Loucy (cell line): ENCODE data around the gene CAMK1D.

Source experiments
- H2AFZ ChIP-seq: fragments of 200-600 bp; sonication (generic); 2 replicates; pipeline ENCODE4 v1.6.0; 2016; ENCODE audit warnings: antibody characterized with exemption, mild to moderate bottlenecking, low read length, moderate library complexity
- H3F3A ChIP-seq: fragments of 200-600 bp; 2 replicates; pipeline ENCODE4 v1.6.0; 2016; ENCODE audit warnings: antibody characterized with exemption, low read depth, mild to moderate bottlenecking
- H3K27me3 ChIP-seq: fragments of 200-600 bp; sonication (generic); 2 replicates; pipeline ENCODE4 v1.6.1; 2014; ENCODE audit warnings: low read length, mild to moderate bottlenecking; ENCODE audit not compliant: insufficient read depth, poor library complexity, severe bottlenecking
- H3K36me3 ChIP-seq: fragments of 200-600 bp; sonication (generic); 2 replicates; pipeline ENCODE4 v1.6.1; 2016; ENCODE audit warnings: low read length; ENCODE audit not compliant: insufficient read depth
- H3K4me1 ChIP-seq: fragments of 200-600 bp; sonication (generic); 2 replicates; pipeline ENCODE4 v1.5.1; 2014; ENCODE audit warnings: low read length, mild to moderate bottlenecking; ENCODE audit not compliant: insufficient read depth, poor library complexity, severe bottlenecking
- H3K4me2 ChIP-seq: fragments of 200-600 bp; sonication (generic); 2 replicates; pipeline ENCODE4 v1.6.0; 2014; ENCODE audit warnings: antibody characterized with exemption, low read length, low read depth, mild to moderate bottlenecking; ENCODE audit not compliant: poor library complexity, severe bottlenecking
- H3K4me3 ChIP-seq: fragments of 200-600 bp; sonication (generic); 2 replicates; pipeline ENCODE4 v1.5.1; 2014; ENCODE audit warnings: low read length, mild to moderate bottlenecking, mixed read lengths; ENCODE audit not compliant: poor library complexity, severe bottlenecking
- H3K79me2 ChIP-seq: fragments of 200-600 bp; sonication (generic); 2 replicates; pipeline ENCODE4 v1.6.1; 2014; ENCODE audit warnings: low read length; ENCODE audit not compliant: insufficient read depth
- H3K9ac ChIP-seq: fragments of 200-600 bp; sonication (generic); 2 replicates; pipeline ENCODE4 v1.6.0; 2014; ENCODE audit warnings: mild to moderate bottlenecking, low read depth, low read length, moderate library complexity; ENCODE audit not compliant: poor library complexity, severe bottlenecking
- H3K9me2 ChIP-seq: fragments of 200-600 bp; sonication (generic); replicated peaks from 2 replicates; pipeline ENCODE4 v1.6.1; 2016; ENCODE audit warnings: low read depth, low read length, mixed read lengths
- H3K9me3 ChIP-seq: fragments of 200-600 bp; sonication (generic); 2 replicates; pipeline ENCODE4 v1.6.1; 2014; ENCODE audit warnings: mild to moderate bottlenecking, antibody characterized with exemption, low read length, low read depth; ENCODE audit not compliant: insufficient read depth
- H4K20me1 ChIP-seq: fragments of 200-600 bp; sonication (generic); 2 replicates; pipeline ENCODE4 v1.6.0; 2014; ENCODE audit warnings: antibody characterized with exemption, low read length, mild to moderate bottlenecking; ENCODE audit not compliant: insufficient read depth, poor library complexity, severe bottlenecking
- EZH2phosphoT487 ChIP-seq: fragments of 200-600 bp; IDR thresholded peaks from 2 replicates; pipeline ENCODE4 v1.6.1; 2018; ENCODE audit warnings: antibody characterized with exemption, mild to moderate bottlenecking, moderate library complexity, borderline replicate concordance
- TF ChIP-seq, protein P1 (sequence below): fragments of 200-600 bp; sonication (generic); conservative IDR thresholded peaks from 2 replicates; pipeline ENCODE4 v1.5.1; 2014; ENCODE audit warnings: mild to moderate bottlenecking, antibody characterized with exemption, low read length

The CAMK1D gene

DNA sequence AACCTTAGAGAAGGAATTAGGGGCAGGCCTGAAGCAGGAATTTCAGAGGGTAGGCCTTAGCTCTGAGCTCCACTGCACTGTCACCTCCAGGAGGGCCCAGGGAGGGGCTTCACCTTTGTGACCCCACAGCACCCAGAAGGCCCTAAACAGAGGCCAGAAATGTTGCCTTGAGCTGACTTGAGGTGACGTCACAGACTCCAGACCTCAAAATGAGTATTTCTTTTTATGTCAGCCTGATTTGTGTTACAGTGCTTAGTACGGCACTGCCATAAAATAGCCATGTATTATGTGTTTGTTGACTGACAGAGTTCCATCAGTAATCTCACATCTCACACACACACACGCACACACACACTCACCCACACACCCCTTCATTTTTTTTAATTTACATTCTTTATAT lies 440.9 kb downstream of the CAMK1D start:
- Histone ChIP-seq H3K4me1 (no peaks in the 10 kb centered on the region), H2AFZ (no peak overlapping the region), H3F3A (no peaks in the 10 kb centered on the region), H3K36me3 (0 out of 2 replicates have a peak, but pooled peaks cover 3% of the 10 kb centered on the region), H3K79me2 (no peaks in the 10 kb centered on the region), H3K9me3 (peaks cover 3% of the 10 kb centered on the region; the same call in 1 of the 2 replicates), H3K9ac (no peak overlapping the region), H3K27me3 (no peaks in the 10 kb centered on the region), H3K9me2 (no peaks in the 10 kb centered on the region), H3K4me3 (no peak overlapping the region), H3K4me2 (no peak overlapping the region), H4K20me1 (no peaks in the 10 kb centered on the region)
- no peak for TF ChIP-seq EZH2phosphoT487
- TF ChIP-seq, protein P1, sequence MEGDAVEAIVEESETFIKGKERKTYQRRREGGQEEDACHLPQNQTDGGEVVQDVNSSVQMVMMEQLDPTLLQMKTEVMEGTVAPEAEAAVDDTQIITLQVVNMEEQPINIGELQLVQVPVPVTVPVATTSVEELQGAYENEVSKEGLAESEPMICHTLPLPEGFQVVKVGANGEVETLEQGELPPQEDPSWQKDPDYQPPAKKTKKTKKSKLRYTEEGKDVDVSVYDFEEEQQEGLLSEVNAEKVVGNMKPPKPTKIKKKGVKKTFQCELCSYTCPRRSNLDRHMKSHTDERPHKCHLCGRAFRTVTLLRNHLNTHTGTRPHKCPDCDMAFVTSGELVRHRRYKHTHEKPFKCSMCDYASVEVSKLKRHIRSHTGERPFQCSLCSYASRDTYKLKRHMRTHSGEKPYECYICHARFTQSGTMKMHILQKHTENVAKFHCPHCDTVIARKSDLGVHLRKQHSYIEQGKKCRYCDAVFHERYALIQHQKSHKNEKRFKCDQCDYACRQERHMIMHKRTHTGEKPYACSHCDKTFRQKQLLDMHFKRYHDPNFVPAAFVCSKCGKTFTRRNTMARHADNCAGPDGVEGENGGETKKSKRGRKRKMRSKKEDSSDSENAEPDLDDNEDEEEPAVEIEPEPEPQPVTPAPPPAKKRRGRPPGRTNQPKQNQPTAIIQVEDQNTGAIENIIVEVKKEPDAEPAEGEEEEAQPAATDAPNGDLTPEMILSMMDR, result no peak

DNA sequence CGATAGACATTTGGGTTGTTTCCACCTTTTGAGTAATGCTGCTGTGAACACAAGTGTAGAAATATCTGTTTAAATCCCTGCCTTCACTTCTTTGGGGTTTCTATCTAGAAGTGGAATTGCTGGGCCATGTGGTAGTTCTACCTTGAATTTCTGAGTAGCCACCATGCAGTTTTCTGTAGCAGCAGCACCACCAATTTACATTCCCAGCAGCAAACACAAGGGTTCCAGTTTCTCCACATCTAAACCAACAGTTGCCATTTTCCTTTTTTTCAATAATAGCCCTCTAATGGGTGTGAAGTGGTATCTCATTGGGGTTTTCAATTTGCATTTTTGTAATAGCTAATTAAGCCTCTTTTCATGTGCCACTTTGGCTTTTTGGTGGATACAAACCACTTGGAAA lies 442.4 kb downstream of the CAMK1D start:
- Histone ChIP-seq H3K9me2 (no peaks in the 10 kb centered on the region), H3K4me3 (no peak overlapping the region), H3K79me2 (no peaks in the 10 kb centered on the region), H3K27me3 (no peaks in the 10 kb centered on the region), H2AFZ (no peak overlapping the region), H4K20me1 (no peaks in the 10 kb centered on the region), H3K36me3 (0 out of 2 replicates have a peak, but pooled peaks cover 3% of the 10 kb centered on the region), H3K9me3 (peaks cover 3% of the 10 kb centered on the region; the same call in 1 of the 2 replicates), H3K4me2 (no peak overlapping the region), H3K9ac (no peak overlapping the region), H3K4me1 (no peaks in the 10 kb centered on the region), H3F3A (no peaks in the 10 kb centered on the region)
- no peak for TF ChIP-seq EZH2phosphoT487
- TF ChIP-seq, protein P1, result no peak

DNA sequence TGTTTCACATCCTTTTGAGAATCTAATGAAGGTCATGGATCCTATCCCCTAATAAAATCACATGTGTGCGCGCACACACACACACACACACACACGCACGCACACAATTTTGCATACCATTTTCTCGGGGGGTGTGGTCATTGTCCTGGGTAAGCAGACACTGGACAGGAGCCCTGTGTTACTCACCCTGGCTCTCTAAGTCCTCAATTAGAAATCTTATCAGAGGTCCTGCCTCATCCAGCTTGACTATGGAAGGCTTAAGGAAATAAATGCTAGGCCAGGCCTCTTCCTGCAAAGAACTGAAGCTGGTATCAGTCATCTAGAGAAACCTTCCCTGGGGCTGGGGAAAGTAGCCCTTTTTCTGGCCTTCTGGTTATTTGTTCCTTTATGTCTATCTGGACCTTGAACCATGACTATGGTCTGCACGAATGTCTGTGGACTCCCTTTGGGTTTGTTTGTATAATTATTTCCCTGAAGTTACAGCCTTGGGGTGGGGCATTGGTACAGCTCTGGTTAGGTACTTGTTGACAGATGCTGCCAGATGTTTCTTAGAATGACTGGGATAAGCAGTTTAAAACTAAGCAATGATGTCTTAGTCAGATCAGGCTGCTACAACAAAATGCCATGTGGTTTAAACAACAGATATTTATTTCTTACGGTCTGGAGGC lies 443.7 kb downstream of the CAMK1D start:
- no peak overlapping the region for H3K4me2 ChIP-seq
- no peaks in the 10 kb centered on the region for H3F3A ChIP-seq
- no peak overlapping the region for H2AFZ ChIP-seq
- no peaks in the 10 kb centered on the region for H3K9me2 ChIP-seq
- no peaks in the 10 kb centered on the region for H3K4me1 ChIP-seq
- H3K27me3 ChIP-seq, result no peaks in the 10 kb centered on the region
- TF ChIP-seq EZH2phosphoT487, result no peak
- TF ChIP-seq, protein P1, result no peak
- H3K9ac ChIP-seq, result no peak overlapping the region
- H3K36me3 ChIP-seq, result 0 out of 2 replicates have a peak, but pooled peaks cover 3% of the 10 kb centered on the region
- H3K9me3 ChIP-seq, result peaks cover 3% of the 10 kb centered on the region; the same call in 1 of the 2 replicates
- no peak overlapping the region for H3K4me3 ChIP-seq
- no peaks in the 10 kb centered on the region for H3K79me2 ChIP-seq
- H4K20me1 ChIP-seq, result no peaks in the 10 kb centered on the region
